Endometrial microvascular endothelial cells (primary cell): Measurements from ENCODE around the gene PCBP4. TPM values are rescaled to one million over a fixed set of nuclear protein-coding genes. Genes with fewer than 3 reads are reported as not detected.

Source experiments
- in situ Hi-C: cut with HindIII; loops from 2 replicates; pipeline ENCODE4 v1.10.0; 2017; ENCODE audit warnings: low sequenced_read_pairs, low pct_unique_long_range_greater_than_20kb; ENCODE audit errors: inconsistent ontology term
- total RNA-seq: library from RNA; depleted of rRNA; stranded (reverse); fragments of >200 nt; gene quantifications from one replicate; pipeline ENCODE4 v1.2.3, GENCODE V29; 2015; ENCODE audit errors: inconsistent ontology term

PCBP4 gene
- total RNA-seq, result 77.8 TPM

GRCh38 chr3:51967384-51968169 lies at the start of gene PCBP4:
Gene PCBP4 (minus strand): TSS chr3:51967454. CDS start chr3:51961240, 6,214 bp downstream.
- in situ Hi-C loops, result no loop called here

GRCh38 chr3:52015438-52016228 lies 48.4 kb upstream of the PCBP4 start:
- in situ Hi-C loops, result no loop called here

GRCh38 chr3:52014613-52015012 lies 47.4 kb upstream of the PCBP4 start:
- in situ Hi-C loops, result no loop called here

GRCh38 chr3:52013802-52014598 lies 46.7 kb upstream of the PCBP4 start:
- in situ Hi-C loops, result no loop called here

GRCh38 chr3:52012699-52013098 lies 45.4 kb upstream of the PCBP4 start:
- in situ Hi-C loops, result no loop called here

GRCh38 chr3:52010431-52010830 lies 43.2 kb upstream of the PCBP4 start:
- in situ Hi-C loops, result no loop called here

- in situ Hi-C loops, result no loop called here
Observed at GRCh38 chr3:52007291-52007690, 40.0 kb upstream of the PCBP4 start.

GRCh38 chr3:52006820-52007133 lies 39.5 kb upstream of the PCBP4 start:
- in situ Hi-C loops, result no loop called here

- in situ Hi-C loops, result no loop called here
Observed at GRCh38 chr3:52006017-52006819, 39.0 kb upstream of the PCBP4 start.

GRCh38 chr3:52005571-52005986 lies 38.3 kb upstream of the PCBP4 start:
- in situ Hi-C loops, result no loop called here

GRCh38 chr3:52004906-52005395 lies 37.7 kb upstream of the PCBP4 start:
- in situ Hi-C loops, result no loop called here

GRCh38 chr3:52004163-52004787 lies 37.0 kb upstream of the PCBP4 start:
- in situ Hi-C loops, result no loop called here

GRCh38 chr3:52002748-52003147 lies 35.5 kb upstream of the PCBP4 start:
- in situ Hi-C loops, result no loop called here

- in situ Hi-C loops, result no loop called here
Observed at GRCh38 chr3:52001443-52001974, 34.3 kb upstream of the PCBP4 start.

GRCh38 chr3:51999846-52000245 lies 32.6 kb upstream of the PCBP4 start:
- in situ Hi-C loops, result loop anchor here (10.0 kb wide), 1 partner anchor 145 kb away; no protein-coding TSS in a partner anchor

- in situ Hi-C loops, result loop anchor here (10.0 kb wide), 1 partner anchor 146 kb away; no protein-coding TSS in a partner anchor
Observed at GRCh38 chr3:51998774-51999173, 31.5 kb upstream of the PCBP4 start.

- in situ Hi-C loops, result loop anchor here (10.0 kb wide), 1 partner anchor 147 kb away; no protein-coding TSS in a partner anchor
Observed at GRCh38 chr3:51997935-51998596, 30.8 kb upstream of the PCBP4 start.
